Mesenchymal stem cell (in vitro differentiated cells and primary cell): ENCODE data around the gene CLDN1.

Experiments used
- DNase-seq: peaks from one replicate; pipeline ENCODE4 v3.0.0-alpha.2; 2013
- H2AFZ ChIP-seq: one replicate; pipeline ENCODE4 v1.6.1; 2013; ENCODE audit warnings: low read depth, mild to moderate bottlenecking, control low read depth, inconsistent platforms, low read length, moderate library complexity
- H2AK5ac ChIP-seq: 2 replicates; pipeline ENCODE4 v1.6.1; 2013; ENCODE audit warnings: low read length, moderate library complexity, mild to moderate bottlenecking, inconsistent platforms; ENCODE audit not compliant: severe bottlenecking
- H2BK120ac ChIP-seq: one replicate; pipeline ENCODE4 v1.6.1; 2013; ENCODE audit warnings: low read depth, mild to moderate bottlenecking, inconsistent platforms, low read length, moderate library complexity
- H2BK12ac ChIP-seq, 2 experiments: one replicate each; pipeline ENCODE4 v1.6.1; 2013; ENCODE audit warnings: inconsistent platforms in 2 of 2, low read length in 2 of 2, mild to moderate bottlenecking in 2 of 2, moderate library complexity in 2 of 2, control low read depth in 1 of 2
- H2BK15ac ChIP-seq: one replicate; pipeline ENCODE4 v1.6.1; 2013; ENCODE audit warnings: mild to moderate bottlenecking, low read depth, inconsistent platforms; ENCODE audit not compliant: poor library complexity, severe bottlenecking
- H2BK5ac ChIP-seq: 2 replicates; pipeline ENCODE4 v1.6.1; 2013; ENCODE audit warnings: low read depth, mild to moderate bottlenecking, low read length, control low read depth, inconsistent platforms; ENCODE audit not compliant: poor library complexity, severe bottlenecking
- H3K14ac ChIP-seq, 2 experiments: one replicate each; pipeline ENCODE4 v1.6.1; 2013; ENCODE audit warnings: inconsistent platforms in 2 of 2, low read length in 2 of 2, control low read depth in 1 of 2, mild to moderate bottlenecking in 1 of 2, moderate library complexity in 1 of 2
- H3K18ac ChIP-seq, 2 experiments: one replicate each; pipeline ENCODE4 v1.6.1; 2013; ENCODE audit warnings: inconsistent platforms in 2 of 2, low read length in 2 of 2, control low read depth in 1 of 2, low read depth in 1 of 2, mild to moderate bottlenecking in 1 of 2
- H3K23ac ChIP-seq, 2 experiments: one replicate each; pipeline ENCODE4 v1.6.1; 2013; ENCODE audit warnings: inconsistent platforms in 2 of 2, low read length in 2 of 2, mild to moderate bottlenecking in 2 of 2, moderate library complexity in 2 of 2, control low read depth in 1 of 2
- H3K27ac ChIP-seq: 2 replicates; pipeline ENCODE4 v1.5.1; 2013; ENCODE audit warnings: mild to moderate bottlenecking, moderate library complexity, low read length, control low read depth, inconsistent platforms; ENCODE audit not compliant: poor library complexity, severe bottlenecking
- H3K27me3 ChIP-seq, 2 experiments: 2 replicates each; pipeline versions ENCODE4 v1.6.1 to v1.7.0; 2013; ENCODE audit warnings: low read length in 2 of 2, mild to moderate bottlenecking in 2 of 2, moderate library complexity in 2 of 2, control low read depth in 1 of 2, inconsistent platforms in 1 of 2; ENCODE audit not compliant: control insufficient read depth in 1 of 2, insufficient read depth in 1 of 2
- H3K36me3 ChIP-seq, 2 experiments: 2 replicates each; pipeline versions ENCODE4 v1.6.1 to v1.7.0; 2013; ENCODE audit warnings: low read length in 2 of 2, control low read depth in 1 of 2, inconsistent platforms in 1 of 2, low read depth in 1 of 2, mild to moderate bottlenecking in 1 of 2; ENCODE audit not compliant: insufficient read depth in 2 of 2, control insufficient read depth in 1 of 2
- H3K4ac ChIP-seq, 2 experiments: one replicate each; pipeline ENCODE4 v1.6.1; 2013; ENCODE audit warnings: inconsistent platforms in 2 of 2, low read length in 2 of 2, mild to moderate bottlenecking in 2 of 2, moderate library complexity in 2 of 2, control low read depth in 1 of 2, low read depth in 1 of 2
- H3K4me1 ChIP-seq: 2 replicates; pipeline ENCODE4 v1.6.1; 2013; ENCODE audit warnings: low read depth, low read length, control low read depth; ENCODE audit not compliant: control insufficient read depth, insufficient read depth
- H3K4me2 ChIP-seq: 2 replicates; pipeline ENCODE4 v1.6.1; 2013; ENCODE audit warnings: low read length, mild to moderate bottlenecking, inconsistent platforms; ENCODE audit not compliant: poor library complexity, severe bottlenecking
- H3K4me3 ChIP-seq, 2 experiments: 2 replicates each; pipeline versions ENCODE4 v1.5.1 to v1.7.0; 2013; ENCODE audit warnings: low read length in 2 of 2, mild to moderate bottlenecking in 2 of 2, control low read depth in 1 of 2, low read depth in 1 of 2; ENCODE audit not compliant: insufficient read depth in 1 of 2
- H3K79me1 ChIP-seq: replicated peaks from 2 replicates; pipeline ENCODE4 v1.6.1; 2013; ENCODE audit warnings: mild to moderate bottlenecking, control low read depth, low read length, inconsistent platforms; ENCODE audit not compliant: poor library complexity, severe bottlenecking
- H3K9ac ChIP-seq: 2 replicates; pipeline ENCODE4 v1.7.0; 2013; ENCODE audit warnings: mild to moderate bottlenecking, low read length, moderate library complexity
- H3K9me3 ChIP-seq: 2 replicates; pipeline ENCODE4 v1.7.0; 2013; ENCODE audit warnings: mild to moderate bottlenecking, low read length; ENCODE audit not compliant: control insufficient read depth
- H4K8ac ChIP-seq: one replicate; pipeline ENCODE4 v1.6.1; 2013; ENCODE audit warnings: inconsistent platforms, mild to moderate bottlenecking, low read length, moderate library complexity
- H4K91ac ChIP-seq: one replicate; pipeline ENCODE4 v1.6.1; 2013; ENCODE audit warnings: mild to moderate bottlenecking, low read length, inconsistent platforms
- WGBS: methylation state at CpG from one replicate; pipeline ENCODE4 v1.1.7; 2013; ENCODE audit warnings: mixed read lengths; 5-methylcytosine and 5-hydroxymethylcytosine counted together

Gene CLDN1

GRCh38 chr3:190360228-190360627 is 38.0 kb upstream of the CLDN1 start:
- Histone ChIP-seq H3K4me1 (no peaks in the 10 kb centered on the region), H3K9me3 (no peaks in the 10 kb centered on the region), H3K4me2 (no peak overlapping the region), H4K91ac (no peak overlapping the region), H4K8ac (no peak overlapping the region), H2AFZ (no peak overlapping the region), H3K27me3 (no peaks in the 10 kb centered on the region), H3K9ac (no peak overlapping the region), H2BK12ac (no peak overlapping the region), H3K14ac (no peak overlapping the region), H3K23ac (no peak overlapping the region), H2BK120ac (no peak overlapping the region), H3K18ac (no peak overlapping the region), H3K4me3 (no peak overlapping the region), H2BK5ac (no peak overlapping the region), H3K79me1 (no peaks in the 10 kb centered on the region), H3K27ac (no peak overlapping the region), H3K36me3 (no peaks in the 10 kb centered on the region), H3K4ac (no peak overlapping the region), H2AK5ac (no peak overlapping the region), H2BK15ac (no peak overlapping the region)
- WGBS: 100% methylated on average over 2 of the region's 2 CpGs
- no peak for DNase-seq

DNA sequence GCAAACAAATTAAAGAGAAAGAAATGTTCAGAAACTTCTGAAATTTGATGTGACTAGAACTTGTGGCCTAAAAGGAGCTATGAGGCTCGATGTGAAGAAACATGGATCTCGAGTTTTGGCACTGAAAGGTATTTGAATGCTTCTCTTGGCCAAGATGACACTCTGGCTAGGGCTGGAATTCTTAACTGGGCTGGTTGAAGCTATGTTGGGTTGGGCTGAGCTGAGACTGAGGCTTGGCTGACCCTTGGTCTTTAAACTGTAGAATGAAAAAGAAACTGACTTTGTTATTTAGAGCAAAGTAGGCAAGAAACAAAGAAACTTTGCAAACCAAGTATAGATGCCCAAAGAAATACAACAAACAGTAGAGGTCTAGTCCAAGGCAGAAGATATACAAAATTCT is 37.6 kb upstream of the CLDN1 start:
- Histone ChIP-seq H3K4me3 (no peak overlapping the region), H3K79me1 (no peaks in the 10 kb centered on the region), H3K23ac (no peak overlapping the region), H4K8ac (no peak overlapping the region), H4K91ac (no peak overlapping the region), H3K4me1 (no peaks in the 10 kb centered on the region), H3K27me3 (no peaks in the 10 kb centered on the region), H3K4ac (no peak overlapping the region), H2AK5ac (no peak overlapping the region), H2BK15ac (no peak overlapping the region), H2AFZ (no peak overlapping the region), H3K18ac (no peak overlapping the region), H2BK120ac (no peak overlapping the region), H3K4me2 (no peak overlapping the region), H3K9ac (no peak overlapping the region), H2BK12ac (no peak overlapping the region), H3K14ac (no peak overlapping the region), H3K36me3 (no peaks in the 10 kb centered on the region), H3K27ac (no peak overlapping the region), H2BK5ac (no peak overlapping the region), H3K9me3 (no peaks in the 10 kb centered on the region)
- WGBS: 82% methylated on average over 2 of the region's 2 CpGs
- no peak for DNase-seq

GRCh38 chr3:190357468-190357867 is 35.2 kb upstream of the CLDN1 start:
- H2BK5ac ChIP-seq: no peak overlapping the region
- no peak overlapping the region for H3K4me2 ChIP-seq
- H3K23ac ChIP-seq: no peak overlapping the region
- H3K27me3 ChIP-seq: no peaks in the 10 kb centered on the region
- H3K4me1 ChIP-seq: no peaks in the 10 kb centered on the region
- no peak overlapping the region for H2BK12ac ChIP-seq
- H3K4me3 ChIP-seq: no peak overlapping the region
- H2BK15ac ChIP-seq: no peak overlapping the region
- H3K18ac ChIP-seq: no peak overlapping the region
- H3K36me3 ChIP-seq: no peaks in the 10 kb centered on the region
- DNase-seq: no peak
- H4K8ac ChIP-seq: no peak overlapping the region
- no peak overlapping the region for H3K9ac ChIP-seq
- H2BK120ac ChIP-seq: no peak overlapping the region
- H3K27ac ChIP-seq: no peak overlapping the region
- H3K4ac ChIP-seq: no peak overlapping the region
- 92% methylated on average over 2 of the region's 2 CpGs for WGBS
- no peak overlapping the region for H2AK5ac ChIP-seq
- H2AFZ ChIP-seq: no peak overlapping the region
- no peaks in the 10 kb centered on the region for H3K79me1 ChIP-seq
- no peak overlapping the region for H3K14ac ChIP-seq
- no peak overlapping the region for H4K91ac ChIP-seq
- peaks cover 6% of the 10 kb centered on the region for H3K9me3 ChIP-seq

GRCh38 chr3:190356246-190356645 is 34.0 kb upstream of the CLDN1 start:
- Histone ChIP-seq H3K4ac (no peak overlapping the region), H3K18ac (no peak overlapping the region), H2BK15ac (no peak overlapping the region), H3K4me3 (no peak overlapping the region), H3K14ac (no peak overlapping the region), H3K36me3 (no peaks in the 10 kb centered on the region), H2BK5ac (no peak overlapping the region), H3K27me3 (no peaks in the 10 kb centered on the region), H3K79me1 (no peaks in the 10 kb centered on the region), H3K27ac (no peak overlapping the region), H2BK120ac (no peak overlapping the region), H3K23ac (no peak overlapping the region), H2AFZ (no peak overlapping the region), H3K4me2 (no peak overlapping the region), H4K8ac (no peak overlapping the region), H3K9me3 (peaks cover 6% of the 10 kb centered on the region), H4K91ac (no peak overlapping the region), H2AK5ac (no peak overlapping the region), H3K4me1 (no peaks in the 10 kb centered on the region), H3K9ac (no peak overlapping the region), H2BK12ac (no peak overlapping the region)
- DNase-seq: no peak
